Myocyte (in vitro differentiated cells): Measurements from ENCODE around the gene HOXC10. TPM values are rescaled to one million over a fixed set of nuclear protein-coding genes. Genes with fewer than 3 reads are reported as not detected.

Source experiments
- DNase-seq: peaks from one replicate; pipeline ENCODE4 v3.0.0-alpha.2; 2012; ENCODE audit warnings: low read depth
- total RNA-seq: library from RNA; depleted of rRNA; stranded (reverse); fragments of >200 nt; gene quantifications from 2 replicates; pipeline ENCODE4 v1.2.3, GENCODE V29; 2014

The HOXC10 gene
- total RNA-seq, 1 donor from 2014 or later = 3.7 TPM

GRCh38 chr12:53990311-53991076 is 5.5 kb downstream of the HOXC10 start:
- DNase-seq = no peak

GRCh38 chr12:53991077-53991460 is 6.1 kb downstream of the HOXC10 start:
- DNase-seq = peak; percentile 63

DNA sequence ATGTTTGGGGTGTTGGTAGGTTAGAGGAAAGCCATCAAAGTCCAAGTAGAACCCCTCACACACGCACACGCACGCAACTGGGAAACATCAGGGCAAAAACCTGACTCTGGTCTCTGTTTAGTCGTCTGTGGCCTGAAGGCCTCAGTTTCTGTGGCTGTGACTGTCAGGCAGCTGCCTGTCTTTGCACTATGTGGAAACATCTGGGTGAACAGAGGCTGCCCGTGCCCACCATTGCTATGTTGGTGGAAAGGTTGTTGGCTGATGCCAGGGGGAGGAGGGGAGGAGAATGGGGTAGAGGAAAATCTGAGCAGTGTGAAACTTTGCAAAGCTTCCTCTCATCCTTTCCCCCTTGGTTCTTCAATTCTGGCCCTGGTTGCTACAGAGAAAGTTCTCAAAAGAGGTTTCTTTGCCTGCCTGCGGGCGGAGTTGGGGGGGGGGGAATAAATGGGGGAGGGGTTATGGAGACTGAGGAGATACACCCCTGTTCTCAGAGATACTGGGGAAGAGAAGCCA is 7.5 kb downstream of the HOXC10 start:
- no peak for DNase-seq

DNA sequence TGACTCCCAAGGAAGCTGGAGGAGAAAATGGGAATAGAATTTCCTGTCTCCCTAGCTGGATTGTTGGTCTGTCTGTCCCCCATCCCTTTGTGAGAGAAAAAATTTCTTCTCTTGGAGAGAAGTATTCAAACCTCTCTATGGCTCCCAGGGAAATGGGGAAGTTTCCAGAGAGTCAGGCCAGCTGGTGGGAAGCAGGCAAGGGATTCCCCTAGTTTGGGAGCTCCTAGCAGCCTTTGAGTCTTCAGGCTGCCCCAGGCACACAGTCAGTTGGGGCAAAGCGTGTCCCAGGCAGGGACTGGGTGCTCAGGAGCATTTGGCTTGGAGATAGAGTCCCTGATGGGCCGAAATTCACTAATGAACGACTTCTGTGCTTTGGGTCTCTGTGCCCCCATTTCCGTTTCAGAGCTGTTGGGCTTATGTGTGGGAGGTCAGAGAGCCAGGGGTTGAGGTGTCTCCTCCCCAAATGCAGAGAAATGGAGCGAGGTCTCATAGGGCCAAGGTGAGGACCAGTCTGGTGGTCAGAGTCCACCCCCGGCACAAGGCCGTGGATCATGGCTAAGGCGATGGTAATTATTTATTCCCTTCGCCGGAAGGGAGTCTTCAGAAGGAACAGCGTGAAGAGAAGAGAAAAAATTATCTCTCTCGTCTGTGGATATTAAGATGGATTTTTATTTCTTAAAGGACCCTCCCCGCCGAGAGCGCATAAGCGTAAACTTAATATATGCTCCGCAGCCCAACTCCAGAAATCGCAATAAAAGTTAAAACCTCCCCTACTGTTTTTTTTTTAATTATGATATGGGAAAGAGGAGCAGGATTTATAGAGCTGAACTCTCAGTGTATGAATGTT is 8.4 kb downstream of the HOXC10 start:
- no peak for DNase-seq

- no peak for DNase-seq
Measured at GRCh38 chr12:53994009-53994263, 9.0 kb downstream of the HOXC10 start.

DNA sequence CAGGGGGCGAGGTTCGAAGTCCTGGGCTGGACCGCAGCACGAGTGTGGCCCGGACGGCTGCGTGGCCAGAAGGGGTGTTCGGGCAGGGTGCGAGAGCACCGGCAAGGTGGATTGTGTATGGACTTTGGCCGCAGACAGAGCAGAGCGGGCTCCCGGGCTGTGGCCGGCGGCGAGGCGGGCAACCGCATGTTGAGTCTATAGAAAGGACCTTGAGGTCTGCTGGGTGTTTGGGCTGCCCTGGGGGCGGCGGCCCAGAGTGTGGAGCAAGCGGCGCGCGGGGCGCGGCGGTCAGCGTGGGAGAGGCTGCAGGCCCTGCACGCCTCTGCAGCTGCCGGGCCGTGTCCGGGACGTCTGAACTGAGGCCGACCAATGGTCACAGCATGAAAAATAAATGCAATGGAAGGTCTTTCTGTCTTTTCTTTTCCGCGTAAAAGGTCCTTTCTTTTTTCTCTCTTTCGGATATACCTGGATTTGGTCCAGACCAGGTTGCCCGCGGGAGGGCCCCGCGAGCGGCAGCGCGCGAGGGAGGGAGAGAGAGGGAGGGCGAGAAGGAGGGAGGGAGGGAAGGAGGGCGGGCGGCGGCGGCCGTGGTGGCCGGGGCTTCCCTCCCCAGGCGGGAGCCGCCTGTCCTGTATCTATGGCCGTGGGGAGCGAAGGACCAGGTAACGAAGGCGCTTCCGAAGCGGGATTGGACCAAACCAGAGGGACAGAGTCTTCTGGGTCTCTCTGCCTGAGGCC is 9.5 kb downstream of the HOXC10 start:
- no peak for DNase-seq

- no peak for DNase-seq
Measured at GRCh38 chr12:53995002-53995377, 10.0 kb downstream of the HOXC10 start.

- no peak for DNase-seq
Measured at GRCh38 chr12:53995378-53996239, 10.7 kb downstream of the HOXC10 start.

GRCh38 chr12:53996240-53997203 is 11.6 kb downstream of the HOXC10 start:
- DNase-seq = no peak

GRCh38 chr12:53997204-53998109 is 12.5 kb downstream of the HOXC10 start:
- no peak for DNase-seq

- no peak for DNase-seq
Measured at GRCh38 chr12:53998110-53998899, 13.4 kb downstream of the HOXC10 start.

GRCh38 chr12:53998900-53999236 is 13.9 kb downstream of the HOXC10 start:
- DNase-seq = no peak

- peak; percentile 93 for DNase-seq
Measured at GRCh38 chr12:53999559-54000115, 14.7 kb downstream of the HOXC10 start.

- DNase-seq = peak; percentile 65
Measured at GRCh38 chr12:54000116-54001114, 15.5 kb downstream of the HOXC10 start, which contains the start of gene HOXC9. HOXC9 (plus strand) TSS chr12:54000161; CDS start chr12:54000189, 28 bp downstream.

DNA sequence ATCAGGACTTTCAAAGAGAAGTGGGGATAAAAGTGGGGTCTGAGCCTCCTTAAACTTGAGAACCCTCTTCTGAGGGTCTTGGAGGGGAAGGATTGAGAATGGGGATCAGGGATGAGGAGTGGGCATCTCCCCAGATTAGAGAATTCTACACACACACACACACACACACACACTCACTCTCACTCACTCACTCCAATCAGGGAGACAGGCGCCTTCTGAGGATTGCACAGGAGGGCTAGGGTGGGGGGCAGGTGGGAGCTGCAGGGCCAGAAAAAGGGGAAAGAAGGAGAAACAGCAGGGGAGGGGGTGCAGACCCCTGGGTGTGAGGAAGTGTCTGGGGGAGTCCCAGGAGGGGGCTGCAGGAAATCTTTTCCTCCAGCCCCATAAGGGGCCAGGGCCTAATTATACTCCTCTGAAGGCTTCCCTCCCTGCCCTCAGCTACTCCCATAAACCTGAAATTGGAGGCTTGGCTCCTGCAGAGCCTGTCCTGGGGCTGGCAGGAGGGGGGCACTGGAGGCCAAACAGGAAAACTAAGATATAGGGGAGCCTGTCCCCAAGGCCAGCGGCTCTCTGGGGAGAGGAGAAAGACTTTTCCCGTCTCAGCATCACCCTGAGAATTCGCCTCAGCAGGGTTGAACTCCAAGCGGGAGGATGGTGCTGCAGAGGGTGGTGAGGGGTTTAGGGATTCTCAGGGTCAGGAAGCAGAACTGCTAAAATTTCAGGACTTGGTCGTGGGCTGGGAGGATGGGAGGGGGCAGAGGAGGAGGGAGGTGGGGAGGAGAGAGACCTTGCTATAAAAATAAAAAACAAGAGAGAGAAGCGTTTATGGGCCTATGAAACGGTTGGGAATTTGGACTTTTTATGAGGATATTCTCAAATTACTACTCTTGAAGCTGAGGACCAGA is 16.6 kb downstream of the HOXC10 start:
- no peak for DNase-seq
